NCI-H2171 treated with DMSO at 0.1 percent for 48 hours (cell line): ENCODE results near the gene KRT16.
"Not testable (repeated sequence)": the region's sequence is repeated elsewhere in the genome, so short reads cannot be mapped to it uniquely, and the experiment has no call there.

Source experiments
- DNase-seq: peaks from one replicate; lab custom pipeline; 2025; lab: John Stamatoyannopoulos, UW

Gene KRT16

GRCh38 chr17:41583137-41584127, 29.1 kb downstream of the KRT16 start:
- peak; percentile 11 for DNase-seq

- not testable (repeated sequence) for DNase-seq
Observed at GRCh38 chr17:41582061-41582968, 30.3 kb downstream of the KRT16 start.

- no peak for DNase-seq
Observed at GRCh38 chr17:41581366-41582060, 31.1 kb downstream of the KRT16 start.

GRCh38 chr17:41580687-41581365, 31.7 kb downstream of the KRT16 start:
- no peak for DNase-seq

GRCh38 chr17:41580244-41580575, 32.4 kb downstream of the KRT16 start:
- DNase-seq, result no peak

GRCh38 chr17:41579484-41580243, 32.9 kb downstream of the KRT16 start:
- peak; percentile 81 for DNase-seq

GRCh38 chr17:41578971-41579370, 33.6 kb downstream of the KRT16 start:
- no peak for DNase-seq

GRCh38 chr17:41578538-41578937, 34.0 kb downstream of the KRT16 start:
- no peak for DNase-seq

- not testable (repeated sequence) for DNase-seq
Observed at GRCh38 chr17:41576740-41577139, 35.8 kb downstream of the KRT16 start.

GRCh38 chr17:41575336-41575735, 37.2 kb downstream of the KRT16 start:
- DNase-seq, result no peak

GRCh38 chr17:41571561-41572434, 40.8 kb downstream of the KRT16 start, which contains the start of gene KRT9:
TSS of gene KRT9 (minus strand) at chr17:41572059. CDS start at chr17:41571992, 67 bp downstream.
- DNase-seq, result no peak

- no peak for DNase-seq
Observed at GRCh38 chr17:41567317-41567716, 45.2 kb downstream of the KRT16 start.

- DNase-seq, result no peak
Observed at GRCh38 chr17:41565338-41565737, 47.2 kb downstream of the KRT16 start.

- DNase-seq, result no peak
Observed at GRCh38 chr17:41563607-41564170, 48.9 kb downstream of the KRT16 start.

- no peak for DNase-seq
Observed at GRCh38 chr17:41561554-41561953, 51.0 kb downstream of the KRT16 start.
